Uterus (tissue), 2 donors: ENCODE results near the gene COL5A1.

Source experiments
- CTCF ChIP-seq, 4 experiments: fragments of 200-600 bp in 2 of 4; fragments of 450-650 bp in 2 of 4; sonication (generic) in 2 of 4; IDR thresholded peaks; one replicate each; pipeline ENCODE4 v1.5.1; 2016 to 2019; ENCODE audit warnings: antibody characterized with exemption in 4 of 4, mild to moderate bottlenecking in 2 of 4, moderate library complexity in 1 of 4
- POLR2A ChIP-seq, 2 donors: fragments of 450-650 bp; IDR thresholded peaks; one replicate each; pipeline ENCODE4 v1.6.1; 2016; ENCODE audit warnings: antibody characterized with exemption in 2 of 2, mild to moderate bottlenecking in 1 of 2, moderate library complexity in 1 of 2

GRCh38 chr9:134693641-134694367 lies 52.2 kb downstream of the COL5A1 start:
- no peak for TF ChIP-seq CTCF (IDR thresholded peaks at IDR 0.05)
- no peak for TF ChIP-seq POLR2A (IDR thresholded peaks at IDR 0.05)
